ENCODE measurements around the gene RCBTB1.

Gene RCBTB1

DNA sequence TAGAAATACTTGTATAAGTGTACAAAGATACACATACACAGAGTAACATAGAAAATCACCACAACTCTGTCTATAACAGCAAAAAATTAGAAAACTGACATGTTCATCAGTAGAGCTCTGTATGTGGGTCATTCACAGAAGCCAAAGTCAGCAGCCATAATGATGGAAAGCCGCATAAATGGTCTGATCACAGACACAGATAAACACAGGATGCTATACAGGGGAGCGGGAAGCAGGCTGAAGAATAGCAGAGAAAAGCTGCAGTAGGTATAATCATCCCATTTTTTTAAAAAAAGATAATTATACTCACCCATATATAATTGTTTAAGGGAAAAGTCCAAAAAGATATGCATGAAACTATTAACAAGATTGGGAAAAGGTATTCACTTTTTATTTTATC is 31.5 kb downstream of the RCBTB1 start:
- no peak for DNase-seq

DNA sequence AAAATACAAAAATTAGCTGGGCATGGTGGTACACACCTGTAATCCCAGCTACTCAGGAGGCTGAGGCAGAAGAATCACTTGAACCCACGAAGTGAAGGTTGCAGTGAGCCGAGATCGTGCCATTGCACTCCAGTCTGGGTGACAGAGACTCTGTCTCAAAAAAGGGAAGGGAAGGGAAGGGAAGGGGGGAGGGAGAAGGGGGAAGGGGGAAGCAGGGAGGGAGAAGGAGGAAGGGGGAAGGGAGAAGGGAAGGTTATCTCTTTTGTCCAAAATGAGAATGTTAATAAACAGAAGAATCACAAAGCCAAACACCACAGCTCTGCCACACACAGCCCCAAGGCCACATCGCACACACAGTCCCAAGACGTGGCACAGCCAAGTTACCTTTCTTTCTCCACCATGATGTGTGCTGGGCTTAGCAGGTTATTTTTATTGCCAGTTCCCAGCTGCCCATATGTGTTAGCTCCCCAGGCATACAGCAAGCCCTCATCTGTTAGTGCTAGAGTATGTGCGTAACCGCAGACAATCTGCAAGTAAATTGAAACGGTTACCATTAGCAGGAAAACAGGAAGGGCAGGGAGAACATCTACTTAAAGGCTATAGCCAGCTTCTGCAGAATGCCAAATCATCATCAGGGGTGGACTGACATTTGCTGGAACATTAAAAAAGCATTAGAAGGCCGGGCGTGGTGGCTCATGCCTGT is 34.3 kb downstream of the RCBTB1 start:
- DNase-seq = no peak

DNA sequence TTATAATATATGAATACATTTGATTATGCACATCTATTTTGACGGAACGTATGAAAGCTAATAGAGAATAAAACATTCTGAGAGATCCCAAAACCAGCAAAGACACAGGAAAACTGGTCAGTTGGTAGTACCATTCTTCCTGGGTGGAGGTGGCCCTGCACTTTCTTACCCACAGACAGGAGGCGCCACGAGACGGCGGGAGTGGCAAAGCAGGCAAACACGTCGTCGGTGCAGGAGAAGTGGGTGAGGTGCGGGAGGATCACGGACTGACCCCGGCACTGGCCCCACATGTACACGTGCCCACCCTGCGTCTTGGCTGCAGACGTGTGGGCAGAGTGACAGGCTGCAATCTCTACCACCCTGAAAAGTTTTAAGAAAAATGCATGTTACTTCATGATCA is 36.1 kb downstream of the RCBTB1 start:
- DNase-seq = no peak

DNA sequence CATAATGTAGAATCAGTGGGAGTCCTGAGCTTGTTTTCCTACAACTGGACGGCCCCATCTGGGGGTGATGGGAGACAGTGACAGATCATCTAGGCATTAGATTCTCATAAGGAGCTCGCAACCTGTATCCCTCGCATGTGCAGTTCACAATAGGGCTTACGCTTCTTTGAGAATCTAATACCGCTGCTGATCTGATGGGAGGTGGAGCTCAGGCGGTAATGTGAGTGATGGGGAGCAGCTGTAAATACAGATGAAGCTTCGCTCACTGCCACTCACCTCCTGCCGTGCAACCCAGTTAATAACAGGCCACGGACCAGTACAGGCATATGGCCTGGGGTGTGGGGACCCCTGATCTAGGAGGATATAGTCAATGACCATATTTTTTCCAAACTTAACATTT is 38.8 kb downstream of the RCBTB1 start:
- no peak for DNase-seq

DNA sequence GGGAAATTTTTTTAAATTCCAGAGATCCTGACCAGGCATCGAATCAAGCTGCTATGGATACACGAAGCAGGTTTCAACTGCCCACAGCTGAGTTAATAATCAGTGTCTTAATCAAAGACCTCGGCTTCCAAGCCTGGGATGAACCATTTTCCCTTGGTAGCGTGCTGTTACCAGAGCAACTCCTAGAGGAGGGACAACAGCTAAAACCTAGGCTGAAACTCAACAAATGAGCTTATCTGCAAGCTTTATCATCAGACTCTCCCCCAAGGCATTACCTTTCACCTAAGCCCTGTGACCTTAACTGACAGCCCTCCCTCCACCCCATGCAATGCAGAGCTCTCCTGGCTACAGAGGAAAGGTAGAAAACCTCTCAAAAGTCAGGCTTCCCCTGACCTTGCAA is 39.7 kb downstream of the RCBTB1 start:
- DNase-seq = no peak

DNA sequence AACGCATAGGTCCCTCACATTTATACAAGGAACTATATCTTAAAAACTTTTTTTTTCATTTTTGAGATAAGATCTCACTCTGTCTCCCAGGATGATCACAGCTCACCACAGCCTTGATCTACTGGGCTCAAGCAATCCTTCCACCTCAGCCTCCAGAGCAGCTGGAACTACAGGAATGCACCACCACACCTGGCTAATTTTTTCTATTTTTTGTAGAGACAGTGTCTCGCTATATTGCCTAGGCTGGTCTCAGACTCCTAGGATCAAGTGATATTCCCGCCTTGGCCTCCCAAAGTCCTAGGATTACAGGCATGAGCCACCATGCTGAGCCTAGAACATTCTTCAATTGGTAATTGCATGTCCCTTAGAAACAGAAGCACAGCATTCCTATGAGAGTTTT is 41.7 kb downstream of the RCBTB1 start:
- DNase-seq = no peak

DNA sequence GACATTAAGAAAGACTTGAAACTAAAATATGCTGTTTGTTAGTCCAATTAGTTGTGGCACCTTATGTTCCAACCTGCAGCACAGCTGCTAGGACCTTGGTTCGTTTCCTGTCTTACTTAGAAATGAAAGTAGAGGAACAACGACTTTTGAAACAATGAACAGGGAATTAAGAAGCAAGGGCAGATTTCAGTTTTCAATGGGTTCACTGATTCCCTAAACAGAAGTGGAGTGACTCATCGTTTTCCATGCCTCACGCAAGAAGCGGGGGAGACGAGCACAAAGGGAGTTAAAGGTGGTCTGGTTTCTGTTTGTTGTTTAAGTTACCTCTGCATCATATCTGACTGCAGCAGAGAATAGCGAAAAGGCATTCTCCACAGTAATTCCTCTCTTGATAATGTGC is 44.8 kb downstream of the RCBTB1 start:
- no peak for DNase-seq

DNA sequence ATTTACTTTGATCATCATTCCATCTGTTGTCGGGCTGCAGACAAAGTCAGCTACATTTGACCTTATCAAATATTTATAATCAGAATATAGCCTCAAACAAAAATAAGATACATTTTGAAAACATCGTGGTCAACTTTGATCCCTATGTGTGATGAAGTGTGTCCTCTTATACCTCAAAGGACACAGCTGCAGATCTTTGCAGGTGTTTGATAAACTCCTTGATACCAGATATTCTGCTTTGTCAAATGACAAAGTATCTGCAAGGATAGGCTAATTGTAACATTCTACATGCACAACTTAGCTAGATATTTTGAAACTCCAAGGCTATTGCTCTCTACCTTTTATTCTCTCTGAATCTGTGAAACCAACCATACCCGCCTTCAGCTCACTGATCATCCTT is 45.6 kb downstream of the RCBTB1 start:
- no peak for DNase-seq

DNA sequence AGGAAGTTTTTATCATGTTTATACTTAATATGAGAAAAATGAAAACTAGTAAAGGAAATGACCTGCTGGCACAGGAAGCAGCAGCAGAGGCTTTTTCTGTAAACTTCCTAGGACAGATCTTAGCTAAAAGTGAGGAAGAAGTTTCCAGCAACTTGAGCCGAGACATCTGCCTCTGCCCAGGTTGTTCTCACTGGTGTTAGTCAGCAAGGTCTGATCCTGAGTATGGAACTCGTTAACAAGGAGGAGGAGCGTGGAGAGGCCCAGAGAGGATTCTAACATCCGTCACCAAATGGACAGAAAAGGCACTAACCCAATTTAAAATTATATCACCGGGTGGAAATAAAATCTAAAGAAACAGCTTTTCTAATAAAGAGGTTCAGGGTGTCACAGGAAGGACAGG is 46.0 kb downstream of the RCBTB1 start:
- no peak for DNase-seq

DNA sequence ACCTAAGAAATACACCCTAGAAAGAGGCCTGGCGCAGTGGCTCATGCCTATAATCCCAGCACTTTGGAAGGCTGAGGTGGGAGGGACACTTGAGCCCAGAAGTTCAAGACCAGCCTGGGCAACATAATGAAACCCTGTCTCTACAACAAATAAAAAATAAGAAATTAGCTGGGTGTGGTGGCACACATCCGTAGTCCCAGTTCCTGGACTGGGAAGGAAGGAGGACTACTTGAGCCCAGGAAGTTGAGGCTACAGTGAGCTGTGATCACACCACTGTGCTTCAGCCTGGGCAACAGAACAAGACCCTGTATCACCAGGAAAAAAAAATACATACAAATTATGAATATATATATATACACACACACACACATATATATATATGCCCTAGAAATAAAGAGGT is 47.0 kb downstream of the RCBTB1 start:
- no peak for DNase-seq

DNA sequence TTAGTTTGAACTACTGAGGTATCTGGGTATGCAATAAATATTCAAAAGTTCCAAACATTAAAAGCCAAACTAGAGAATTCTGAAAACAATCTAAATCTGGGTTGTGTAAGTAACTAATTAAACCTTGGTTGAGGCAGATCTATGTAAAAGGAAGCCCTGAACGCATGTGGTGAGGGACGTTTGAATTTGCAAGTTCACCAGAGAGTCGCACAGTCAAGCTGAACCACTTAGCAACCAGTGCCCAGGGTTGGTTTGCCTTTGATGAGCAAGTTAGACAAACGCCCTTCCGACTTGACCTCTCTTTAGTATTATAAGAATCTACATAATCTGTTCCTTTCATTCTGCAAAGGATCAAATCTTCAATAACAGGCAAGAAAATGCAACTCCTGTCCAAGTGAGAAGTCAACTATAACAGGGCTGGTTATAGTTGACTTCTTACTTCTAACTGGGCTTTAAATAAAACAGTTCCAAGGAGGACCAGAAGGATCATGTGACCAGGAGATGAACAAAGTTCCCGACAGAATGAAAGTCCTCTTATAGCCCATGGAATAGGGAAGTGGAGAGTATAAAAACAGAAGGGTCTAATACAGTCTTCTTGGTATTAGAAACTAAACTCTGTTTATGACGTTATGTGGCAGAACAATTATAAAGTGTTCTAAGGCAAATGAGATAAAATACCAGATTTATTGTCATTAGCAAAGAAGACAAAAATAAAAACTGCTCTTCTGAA is 49.0 kb downstream of the RCBTB1 start:
- no peak for DNase-seq

DNA sequence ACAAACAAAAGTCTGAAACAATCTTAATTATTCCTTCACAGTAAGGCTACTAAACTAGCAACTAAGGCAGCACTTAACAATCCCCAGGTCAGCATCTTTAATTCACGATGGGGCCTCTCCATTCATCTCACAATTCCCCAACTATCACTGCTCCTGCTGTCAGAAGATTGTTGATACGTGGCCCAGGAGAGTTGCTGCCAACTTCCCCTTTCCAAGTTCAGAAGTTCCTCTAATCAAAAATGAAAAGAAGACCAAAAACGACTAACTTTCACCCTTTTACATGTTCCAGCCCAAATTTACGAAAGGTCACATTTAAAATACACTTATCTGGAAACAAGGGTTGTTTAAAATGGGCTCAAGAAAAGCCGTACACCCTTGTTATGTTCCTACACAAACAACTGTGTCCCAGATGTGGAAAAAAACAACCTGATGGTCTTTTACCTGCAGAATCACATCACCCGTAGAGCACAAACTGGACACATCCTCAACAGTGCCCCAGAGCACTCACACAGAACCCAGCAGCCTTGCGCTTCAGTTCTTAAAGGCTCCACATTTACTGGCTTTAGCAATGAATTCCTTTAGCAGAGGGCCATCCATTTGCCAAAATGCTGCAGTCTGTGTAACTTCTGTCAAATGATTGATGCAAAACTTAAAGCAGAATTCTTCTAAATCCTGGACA is 51.6 kb downstream of the RCBTB1 start:
- no peak for DNase-seq

DNA sequence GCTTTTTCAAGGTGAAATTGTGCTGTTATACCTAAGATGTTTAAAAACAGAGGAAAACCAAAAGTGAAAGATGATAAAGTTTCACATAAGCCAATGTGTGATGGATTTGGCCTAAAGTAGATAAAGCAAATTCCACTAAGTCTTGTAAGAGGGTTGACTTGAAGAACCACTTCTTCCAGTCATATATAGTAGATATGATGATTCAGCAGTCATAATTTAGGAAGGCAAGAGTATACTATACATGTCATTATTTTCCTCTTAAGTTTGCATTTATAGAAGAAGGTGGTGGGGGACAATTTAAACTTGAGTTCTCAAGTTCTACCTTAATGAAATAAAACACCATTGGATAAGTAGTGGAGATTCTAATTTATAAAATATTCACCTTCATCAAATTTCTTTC is 52.3 kb downstream of the RCBTB1 start:
- no peak for DNase-seq

DNA sequence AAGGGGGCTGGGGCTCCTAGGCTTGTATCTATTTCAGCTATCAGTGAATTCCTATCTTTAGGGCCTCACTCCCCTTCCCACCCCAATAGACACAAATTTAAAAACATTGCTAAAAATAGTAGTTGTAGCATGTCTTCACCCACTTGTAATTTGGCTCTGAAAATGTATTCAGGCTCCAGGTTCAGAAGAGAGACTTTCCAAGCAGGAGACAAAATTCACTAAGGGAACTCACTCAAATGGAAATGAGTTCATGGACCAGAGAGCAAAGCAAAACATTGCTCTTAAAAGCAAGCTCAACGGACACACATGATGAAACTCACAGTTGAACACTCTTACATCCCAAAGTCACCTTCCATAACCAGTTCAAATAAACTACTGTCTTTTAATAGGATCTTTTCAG is 52.8 kb downstream of the RCBTB1 start:
- DNase-seq = no peak

DNA sequence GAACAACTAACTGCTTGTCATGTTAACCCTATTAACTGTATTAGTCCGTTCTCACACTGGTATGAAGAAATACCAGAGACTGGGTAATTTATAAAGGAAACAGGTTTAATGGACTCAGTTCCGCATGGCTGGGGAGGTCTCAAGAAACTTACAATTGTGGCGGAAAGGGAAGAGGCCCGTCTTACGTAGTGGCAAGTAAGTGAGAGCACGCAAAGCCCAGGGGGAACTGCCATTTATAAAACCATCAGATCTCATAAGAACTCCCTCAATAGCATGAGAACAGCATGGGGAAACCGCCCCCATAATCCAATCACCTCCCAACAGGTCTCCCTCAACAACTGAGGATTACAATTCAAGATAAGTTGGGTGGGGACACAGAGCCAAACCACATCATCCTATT is 54.9 kb downstream of the RCBTB1 start:
- no peak for DNase-seq

DNA sequence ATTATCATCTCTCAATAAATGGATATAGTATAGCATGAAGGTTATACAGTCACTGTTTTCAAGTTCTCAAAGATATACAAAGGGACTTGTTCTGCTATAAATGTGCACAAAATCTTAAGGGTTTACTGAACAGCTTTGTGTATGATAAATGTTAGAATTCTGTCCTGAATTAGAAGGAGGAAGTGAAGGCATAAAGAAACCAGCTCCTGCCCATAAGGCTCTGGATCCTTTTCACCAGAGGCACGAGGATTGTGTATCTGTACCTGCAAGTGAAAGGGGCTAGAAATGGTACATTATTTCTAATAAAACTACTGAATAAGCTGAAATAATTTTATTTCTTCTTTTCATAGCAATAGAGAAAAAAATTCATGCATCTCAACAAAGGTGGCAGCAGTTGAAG is 57.2 kb downstream of the RCBTB1 start:
- DNase-seq = no peak

DNA sequence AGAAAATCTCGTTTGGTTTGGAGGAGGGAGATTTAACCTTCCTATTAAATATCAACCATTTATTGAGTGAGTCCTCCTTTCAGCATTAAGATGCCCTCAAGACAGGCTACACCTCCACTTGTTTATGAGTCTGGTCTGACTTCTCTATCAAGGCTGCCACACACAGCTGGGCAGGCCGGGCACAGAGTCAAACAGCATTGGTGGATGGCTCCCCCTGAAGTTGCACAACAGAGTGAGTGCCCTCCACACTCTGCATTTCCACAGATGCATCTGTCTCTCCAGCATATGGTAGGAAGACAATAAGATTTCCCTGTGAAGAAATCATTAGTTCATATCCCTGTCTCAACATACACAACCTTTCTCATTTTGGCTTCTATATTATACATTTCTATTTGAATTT is 58.2 kb downstream of the RCBTB1 start:
- DNase-seq = no peak

DNA sequence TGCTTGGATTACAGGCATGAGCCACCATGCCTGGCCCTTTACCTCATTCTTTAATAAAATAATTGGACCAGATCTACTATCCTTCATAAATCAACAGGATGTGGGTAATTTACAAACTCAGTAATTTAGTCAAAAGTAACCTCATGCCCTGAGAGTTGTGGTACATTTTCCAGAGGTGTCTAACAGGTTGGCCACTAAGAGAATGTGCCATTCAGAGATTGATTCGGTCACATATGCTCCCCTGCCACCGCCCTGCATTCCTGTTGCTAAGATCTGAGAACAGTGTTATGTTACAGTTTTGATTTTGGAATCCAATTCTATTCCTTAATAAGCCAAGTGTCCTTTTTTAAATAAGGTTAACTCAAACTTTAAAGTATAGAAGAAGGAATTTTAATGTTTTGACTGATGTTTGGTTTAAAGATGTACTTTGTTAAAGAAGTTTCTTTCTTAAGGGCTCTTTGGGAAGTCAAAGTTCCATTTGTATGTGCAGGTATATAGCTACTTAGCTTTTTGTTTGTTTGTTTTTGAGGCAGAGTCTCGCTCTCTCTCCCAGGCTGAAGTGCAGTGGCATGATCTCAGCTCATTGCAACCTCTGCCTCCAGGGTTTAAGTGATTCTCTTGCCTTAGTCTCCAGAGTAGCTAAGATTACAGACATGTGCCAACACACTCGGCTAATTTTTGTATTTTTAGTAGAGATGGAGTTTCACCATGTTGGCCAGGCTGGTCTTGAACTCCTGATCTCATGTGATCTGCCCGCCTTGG is 60.4 kb downstream of the RCBTB1 start:
- DNase-seq = no peak

DNA sequence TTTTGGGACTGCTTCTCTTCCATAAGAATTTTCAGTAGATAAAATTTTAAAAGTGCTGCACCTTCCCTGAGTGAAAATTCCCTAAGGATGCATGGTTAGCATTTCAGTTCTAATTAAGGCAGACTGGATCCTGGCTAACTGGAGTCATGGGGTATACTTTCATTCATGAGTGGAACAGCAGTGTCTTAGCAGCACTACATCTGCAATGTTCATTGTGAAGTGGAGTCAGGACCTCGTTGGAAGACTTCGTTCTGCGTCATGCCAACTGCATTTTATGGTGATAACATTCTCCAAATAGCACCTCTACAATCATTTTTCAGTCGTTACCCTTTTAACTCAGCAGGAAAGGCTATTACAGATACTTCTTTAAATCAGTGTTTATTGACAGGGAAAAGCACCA is 64.1 kb downstream of the RCBTB1 start:
- DNase-seq = no peak

DNA sequence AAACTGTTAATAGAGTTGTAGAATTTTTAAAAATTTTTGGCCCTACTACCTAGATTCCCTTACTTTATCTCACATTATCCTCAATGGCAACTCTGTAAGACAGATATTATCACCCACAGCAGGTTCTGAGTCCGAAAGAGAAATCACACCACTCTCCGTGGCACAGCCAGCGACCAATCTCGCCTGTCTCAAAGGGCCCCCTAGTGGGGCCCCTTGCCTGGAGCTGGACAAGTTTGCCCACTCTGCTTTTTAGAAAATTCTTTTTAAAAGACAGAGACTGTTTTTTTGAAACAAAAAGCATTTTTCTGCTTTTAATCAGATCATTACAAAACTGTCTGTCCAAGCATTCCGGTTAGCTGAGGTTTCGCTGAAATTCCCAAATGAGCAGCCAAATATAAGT is 67.9 kb downstream of the RCBTB1 start:
- DNase-seq = no peak

DNA sequence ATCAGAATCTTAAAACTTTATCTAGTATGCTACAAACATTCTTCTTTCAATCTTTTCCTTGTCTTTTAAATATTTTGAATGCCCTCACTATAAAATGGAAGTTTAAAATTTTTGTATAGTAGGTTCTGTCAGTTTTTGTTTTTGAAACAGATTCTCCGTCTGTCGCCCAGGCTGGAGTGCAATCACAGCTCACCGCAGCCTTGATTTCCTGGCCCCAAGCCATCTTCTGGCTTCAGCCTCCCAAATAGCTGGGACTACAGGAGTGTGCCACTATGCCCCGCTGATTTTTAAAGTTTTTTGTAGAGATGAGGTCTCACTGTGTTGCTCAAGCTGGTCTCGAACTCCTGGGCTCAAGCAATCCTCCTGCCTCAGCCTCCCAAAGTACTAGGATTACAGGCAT is 68.9 kb downstream of the RCBTB1 start:
- no peak for DNase-seq

DNA sequence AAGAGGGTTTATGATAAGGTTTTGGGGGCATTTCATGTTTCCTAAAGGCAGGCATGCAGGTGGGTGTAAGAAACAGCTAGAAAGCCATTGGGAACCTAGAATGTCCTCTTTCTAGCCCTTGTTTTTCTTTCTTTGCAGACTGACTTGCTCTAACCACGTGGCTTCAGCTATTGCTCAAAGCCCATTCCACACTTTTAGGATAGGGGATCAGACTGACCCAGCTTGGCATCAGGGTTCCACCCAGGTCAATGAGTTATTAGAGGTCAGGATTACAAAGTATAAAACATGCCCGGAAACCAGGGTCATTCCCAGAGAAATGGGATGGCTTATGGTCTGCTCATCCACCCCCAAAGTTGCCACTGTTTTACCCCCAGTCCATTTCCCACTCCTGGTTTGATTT is 72.8 kb downstream of the RCBTB1 start:
- no peak for DNase-seq

DNA sequence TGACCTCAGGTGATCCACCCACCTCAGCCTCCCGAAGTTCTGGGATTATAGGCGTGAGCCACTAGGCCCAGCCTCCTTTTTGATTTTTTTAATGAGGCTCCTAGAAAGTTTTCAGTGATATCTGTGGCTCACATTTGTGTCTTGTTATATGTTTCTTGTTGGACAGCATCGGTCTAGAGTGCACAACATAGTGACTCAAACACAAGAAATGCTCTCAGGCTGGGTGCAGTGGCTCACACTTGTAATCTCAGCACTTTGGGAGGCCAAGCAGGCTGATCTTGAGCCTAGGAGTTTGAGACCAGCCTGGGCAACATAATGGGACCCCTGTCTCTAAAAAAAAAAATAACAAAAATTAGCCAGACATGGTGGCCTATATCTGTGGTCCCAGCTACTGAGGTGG is 81.4 kb downstream of the RCBTB1 start:
- no peak for DNase-seq

DNA sequence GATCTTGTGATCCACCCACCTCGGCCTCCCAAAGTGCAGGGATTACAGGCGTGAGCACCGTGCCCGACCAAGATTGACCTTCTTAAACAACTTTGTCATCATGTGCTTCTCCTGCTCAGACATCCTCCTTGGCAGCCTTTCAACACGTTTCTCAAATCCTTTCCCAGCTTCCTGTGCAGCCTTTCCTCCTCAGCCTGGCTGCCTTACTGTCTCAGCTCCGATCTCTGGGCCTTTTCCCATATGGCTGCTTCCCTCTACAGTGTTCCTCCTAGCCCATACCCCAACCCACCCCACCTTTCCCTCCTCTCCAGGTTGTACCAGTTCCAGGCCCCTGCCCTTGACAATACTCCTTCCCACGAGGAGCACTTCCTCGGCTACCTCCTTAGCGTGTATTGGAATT is 82.4 kb downstream of the RCBTB1 start:
- DNase-seq = no peak
